ENCODE data around the gene SLC5A3. TPM values are rescaled to one million over a fixed set of nuclear protein-coding genes. Genes with fewer than 3 reads are reported as not detected.

Gene SLC5A3
- total and polyA plus RNA-seq, 10 donors, result 1.1 to 22.3 (median 10.5) TPM

DNA sequence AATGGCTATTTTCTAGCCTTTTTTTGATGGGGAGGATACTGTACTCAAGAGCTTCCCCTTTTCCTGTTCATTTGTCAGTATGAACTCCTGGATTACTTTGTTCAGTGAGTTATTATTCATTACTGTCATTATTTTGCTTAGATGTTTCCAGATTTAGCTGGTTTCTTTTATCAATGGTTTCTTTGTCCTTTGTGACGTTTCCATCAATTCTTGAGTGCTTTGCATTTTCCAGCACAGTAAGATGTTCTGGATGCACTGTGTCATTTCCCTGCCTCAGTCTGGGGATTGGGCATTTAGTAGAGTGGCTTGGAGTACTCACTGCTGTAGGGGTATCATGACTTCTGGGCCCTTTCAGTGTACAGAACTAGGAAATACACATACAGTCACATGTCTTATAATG, 34.2 kb downstream of the SLC5A3 start:
- H3K4me1 ChIP-seq, result no peaks in the 10 kb centered on the region
- TF ChIP-seq POLR2A (IDR thresholded peaks at IDR 0.05) (no peak), POLR2AphosphoS5 (IDR thresholded peaks at IDR 0.05) (no peak), CTCF (IDR thresholded peaks at IDR 0.05 in 8 of 11, conservative IDR thresholded peaks at IDR 0.05 in 3 of 11) (no peak)
- no peaks in the 10 kb centered on the region for H3K9me3 ChIP-seq
- 88 to 97% (median 93%) methylated on average over 1 of the region's 1 CpG for WGBS, 5 donors
- H3K36me3 ChIP-seq, result no peaks in the 10 kb centered on the region
- intact Hi-C loops (cut with DNase I; ENCODE audit: low total_unique reads), result no loop called here
- no peaks in the 10 kb centered on the region for H3K27me3 ChIP-seq (replicated peaks in 1 of 7)
- H3K27ac ChIP-seq, result no peak overlapping the region
- no peak for DNase-seq
- no peak overlapping the region for H3K4me3 ChIP-seq

DNA sequence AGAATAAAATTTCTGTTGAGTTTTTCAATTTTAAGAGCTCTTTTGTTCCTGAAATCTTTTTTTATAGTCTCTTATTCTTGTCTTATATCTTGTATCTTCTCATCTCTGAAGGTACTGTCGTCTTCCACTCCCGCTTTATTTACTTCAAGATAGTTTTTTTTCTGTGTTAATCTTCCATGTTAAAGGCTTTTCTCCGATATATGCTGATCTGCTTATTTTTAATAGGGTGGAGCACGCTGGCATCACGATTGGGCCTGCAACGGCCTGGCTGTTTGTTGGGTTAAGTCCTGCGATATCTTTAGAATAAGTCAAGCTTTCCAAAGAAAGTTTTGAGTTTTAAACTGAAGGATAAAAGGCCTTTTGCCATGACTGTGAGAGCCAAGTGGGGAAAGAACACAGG, 35.7 kb downstream of the SLC5A3 start:
- WGBS, 5 donors, result 95 to 97% (median 96%) methylated on average over 7 of the region's 7 CpGs
- Histone ChIP-seq H3K27ac (no peak overlapping the region), H3K27me3 (replicated peaks in 1 of 7) (no peaks in the 10 kb centered on the region), H3K9me3 (no peaks in the 10 kb centered on the region), H3K36me3 (no peaks in the 10 kb centered on the region), H3K4me3 (no peak overlapping the region), H3K4me1 (peaks cover 0 to 10% (median 0%) of the 10 kb centered on the region in 6 donors)
- DNase-seq, result no peak
- intact Hi-C loops (cut with DNase I; ENCODE audit: low total_unique reads), result no loop called here
- TF ChIP-seq POLR2A (IDR thresholded peaks at IDR 0.05) (no peak), POLR2AphosphoS5 (IDR thresholded peaks at IDR 0.05) (no peak), CTCF (IDR thresholded peaks at IDR 0.05 in 8 of 11, conservative IDR thresholded peaks at IDR 0.05 in 3 of 11) (no peak)

- Histone ChIP-seq H3K27ac (no peak overlapping the region), H3K4me3 (no peak overlapping the region), H3K9me3 (no peaks in the 10 kb centered on the region), H3K36me3 (no peaks in the 10 kb centered on the region), H3K4me1 (peaks cover 0 to 16% (median 0%) of the 10 kb centered on the region in 6 donors), H3K27me3 (replicated peaks in 1 of 7) (no peaks in the 10 kb centered on the region)
- 94 to 98% (median 95%) methylated on average over 8 of the region's 8 CpGs for WGBS, 5 donors
- intact Hi-C loops (cut with DNase I; ENCODE audit: low total_unique reads), result no loop called here
- DNase-seq, result no peak
- no peak for TF ChIP-seq CTCF (IDR thresholded peaks at IDR 0.05 in 8 of 11, conservative IDR thresholded peaks at IDR 0.05 in 3 of 11)
- TF ChIP-seq POLR2AphosphoS5 (IDR thresholded peaks at IDR 0.05), result no peak
- TF ChIP-seq POLR2A (IDR thresholded peaks at IDR 0.05), result no peak
These were observed 37.3 kb downstream of the SLC5A3 start for GRCh38 chr21:34110594-34111202.

DNA sequence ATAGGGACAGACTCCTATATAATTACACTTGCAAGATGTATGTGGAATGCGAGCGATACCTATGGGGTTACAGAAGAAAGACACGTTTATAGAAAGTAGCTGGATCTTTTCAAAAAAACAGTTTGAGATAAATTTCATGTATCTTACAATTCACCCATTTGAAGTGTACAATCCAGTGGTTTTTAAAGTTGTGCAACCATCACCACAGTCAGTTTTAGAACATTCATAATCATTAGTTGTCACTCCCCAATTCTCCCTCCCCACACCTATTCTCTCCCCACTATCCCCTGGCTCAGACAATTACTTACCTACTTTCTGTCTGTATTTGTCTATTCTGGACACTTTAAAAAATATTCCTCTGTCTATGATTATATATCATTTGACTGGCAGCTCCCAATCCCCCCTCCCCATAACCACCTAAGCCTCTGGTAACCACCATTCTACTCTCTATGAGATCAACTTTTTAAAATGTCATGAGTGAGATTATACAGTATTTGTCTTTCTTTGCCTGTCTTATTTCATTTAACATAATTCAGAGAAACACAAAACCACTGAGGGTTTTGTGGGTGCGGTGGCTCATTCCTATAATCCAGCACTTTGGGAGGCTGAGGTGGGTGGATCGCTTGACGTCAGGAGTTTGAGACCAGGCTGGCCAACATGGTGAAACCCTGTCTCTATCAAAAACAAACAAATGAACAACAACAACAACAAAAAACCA, 39.1 kb downstream of the SLC5A3 start:
- Histone ChIP-seq H3K4me3 (no peak overlapping the region), H3K27me3 (replicated peaks in 1 of 7) (no peaks in the 10 kb centered on the region), H3K36me3 (peaks cover 0 to 3% (median 0%) of the 10 kb centered on the region in 6 donors), H3K4me1 (peaks cover 0 to 16% (median 0%) of the 10 kb centered on the region in 6 donors), H3K9me3 (no peaks in the 10 kb centered on the region), H3K27ac (no peak overlapping the region)
- intact Hi-C loops (cut with DNase I; ENCODE audit: low total_unique reads), result no loop called here
- WGBS, 5 donors, result 91 to 95% (median 93%) methylated on average over 6 of the region's 6 CpGs
- no peak for TF ChIP-seq POLR2AphosphoS5 (IDR thresholded peaks at IDR 0.05)
- no peak for TF ChIP-seq POLR2A (IDR thresholded peaks at IDR 0.05)
- TF ChIP-seq CTCF (IDR thresholded peaks at IDR 0.05 in 8 of 11, conservative IDR thresholded peaks at IDR 0.05 in 3 of 11), result no peak
- DNase-seq, result no peak
